Testis (tissue), 2 donors: ENCODE data around the gene POLR2A.

ENCODE experiments used
- POLR2A ChIP-seq: fragments of 450-650 bp; IDR thresholded peaks from one replicate; pipeline ENCODE4 v1.6.1; 2017; ENCODE audit warnings: antibody characterized with exemption, mild to moderate bottlenecking, moderate library complexity
- TF ChIP-seq, protein P1 (sequence below), 3 experiments: fragments of 450-650 bp in 2 of 3; fragments of 200-600 bp in 1 of 3; sonication (generic) in 1 of 3; IDR thresholded peaks; one replicate each; pipeline ENCODE4 v1.5.1; 2016 to 2019; ENCODE audit warnings: antibody characterized with exemption in 3 of 3, mild to moderate bottlenecking in 2 of 3, moderate library complexity in 1 of 3

DNA sequence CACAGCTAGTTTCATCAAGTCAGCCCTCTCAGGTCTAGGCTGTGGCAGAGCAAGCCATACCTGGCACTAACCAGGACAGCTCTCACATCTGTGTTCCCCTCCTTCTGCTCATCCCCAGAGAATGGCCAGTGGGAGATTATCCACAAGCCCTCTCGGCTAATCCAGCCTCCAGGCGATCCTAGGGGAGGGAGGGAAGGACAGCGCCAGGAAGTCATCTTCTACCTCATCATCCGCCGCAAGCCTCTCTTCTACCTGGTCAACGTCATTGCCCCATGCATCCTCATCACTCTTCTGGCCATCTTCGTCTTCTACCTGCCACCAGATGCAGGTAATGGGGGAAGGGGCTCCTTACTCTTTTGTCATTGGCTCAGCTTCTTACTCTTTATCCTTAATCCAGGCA, 35.7 kb upstream of the POLR2A start:
- TF ChIP-seq, protein P1, sequence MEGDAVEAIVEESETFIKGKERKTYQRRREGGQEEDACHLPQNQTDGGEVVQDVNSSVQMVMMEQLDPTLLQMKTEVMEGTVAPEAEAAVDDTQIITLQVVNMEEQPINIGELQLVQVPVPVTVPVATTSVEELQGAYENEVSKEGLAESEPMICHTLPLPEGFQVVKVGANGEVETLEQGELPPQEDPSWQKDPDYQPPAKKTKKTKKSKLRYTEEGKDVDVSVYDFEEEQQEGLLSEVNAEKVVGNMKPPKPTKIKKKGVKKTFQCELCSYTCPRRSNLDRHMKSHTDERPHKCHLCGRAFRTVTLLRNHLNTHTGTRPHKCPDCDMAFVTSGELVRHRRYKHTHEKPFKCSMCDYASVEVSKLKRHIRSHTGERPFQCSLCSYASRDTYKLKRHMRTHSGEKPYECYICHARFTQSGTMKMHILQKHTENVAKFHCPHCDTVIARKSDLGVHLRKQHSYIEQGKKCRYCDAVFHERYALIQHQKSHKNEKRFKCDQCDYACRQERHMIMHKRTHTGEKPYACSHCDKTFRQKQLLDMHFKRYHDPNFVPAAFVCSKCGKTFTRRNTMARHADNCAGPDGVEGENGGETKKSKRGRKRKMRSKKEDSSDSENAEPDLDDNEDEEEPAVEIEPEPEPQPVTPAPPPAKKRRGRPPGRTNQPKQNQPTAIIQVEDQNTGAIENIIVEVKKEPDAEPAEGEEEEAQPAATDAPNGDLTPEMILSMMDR (IDR thresholded peaks at IDR 0.05), result no peak
- TF ChIP-seq POLR2A, result no peak
